ENCODE measurements around the gene HLA-DMA.
A peak's percentile ranks its signal among the peaks of the same experiment; 100 is the strongest.
"Not testable (repeated sequence)": the region's sequence is repeated elsewhere in the genome, so short reads cannot be mapped to it uniquely, and the experiment has no call there.

HLA-DMA gene

DNA sequence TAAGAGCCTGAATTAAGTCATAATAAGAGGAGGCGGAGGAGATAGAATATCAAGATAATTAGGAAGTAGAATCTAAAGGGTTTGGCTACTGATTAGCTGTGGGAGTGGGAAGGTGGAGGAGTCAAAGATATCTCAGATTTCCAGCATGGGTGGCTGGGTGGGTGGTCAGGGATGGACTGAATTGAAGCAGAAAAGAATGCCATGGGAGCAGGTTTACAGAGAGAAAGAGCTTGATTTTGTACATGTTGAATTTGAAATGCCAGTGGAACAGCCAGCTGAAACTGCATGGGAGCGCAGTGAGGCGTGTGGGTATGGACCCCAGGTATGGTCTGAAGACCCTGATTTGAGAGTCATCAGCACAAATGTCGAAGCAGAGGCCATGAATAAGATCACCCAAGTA lies 1.4 kb upstream of the HLA-DMA start:
- DNase-seq = no peak

DNA sequence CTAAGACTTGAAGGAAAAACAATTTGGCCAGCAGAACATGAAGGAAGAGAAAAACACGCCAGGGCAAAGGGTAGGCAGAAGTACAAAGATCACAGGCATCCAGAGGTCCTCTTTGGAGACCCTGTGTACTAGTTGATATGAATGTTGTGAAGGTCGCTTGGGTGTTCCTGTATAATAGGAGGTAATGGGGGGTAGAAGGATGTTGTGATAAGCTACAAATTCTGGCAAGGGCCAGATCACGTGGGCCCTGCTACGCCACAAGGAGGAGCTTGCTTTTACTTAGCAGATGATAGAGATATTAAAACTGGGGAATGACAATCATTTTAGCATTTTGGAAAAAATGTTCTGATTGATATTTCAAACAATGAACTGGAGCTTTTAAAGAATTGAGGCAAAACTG lies 878 bp upstream of the HLA-DMA start:
- no peak for DNase-seq

DNA sequence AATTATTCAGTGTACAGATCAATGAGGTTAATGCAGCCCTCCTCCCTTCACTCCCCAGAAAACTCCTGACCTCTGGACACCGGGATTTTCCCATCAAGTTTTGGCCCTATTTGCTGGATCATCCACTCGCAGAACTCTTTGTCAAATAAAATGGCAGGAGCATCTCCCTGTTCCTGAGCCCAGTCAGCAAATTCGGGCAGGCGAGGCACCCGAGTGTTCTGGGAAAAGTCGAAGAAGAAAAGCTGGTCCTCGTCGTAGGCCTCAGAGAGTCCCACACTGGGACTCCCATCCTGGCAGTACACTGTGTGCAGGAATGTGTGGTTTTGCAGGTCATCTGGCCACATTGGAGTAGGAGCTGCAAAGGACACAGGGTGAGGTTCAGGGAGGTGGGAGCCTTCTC lies 2.4 kb downstream of the HLA-DMA start:
- no peak for DNase-seq

DNA sequence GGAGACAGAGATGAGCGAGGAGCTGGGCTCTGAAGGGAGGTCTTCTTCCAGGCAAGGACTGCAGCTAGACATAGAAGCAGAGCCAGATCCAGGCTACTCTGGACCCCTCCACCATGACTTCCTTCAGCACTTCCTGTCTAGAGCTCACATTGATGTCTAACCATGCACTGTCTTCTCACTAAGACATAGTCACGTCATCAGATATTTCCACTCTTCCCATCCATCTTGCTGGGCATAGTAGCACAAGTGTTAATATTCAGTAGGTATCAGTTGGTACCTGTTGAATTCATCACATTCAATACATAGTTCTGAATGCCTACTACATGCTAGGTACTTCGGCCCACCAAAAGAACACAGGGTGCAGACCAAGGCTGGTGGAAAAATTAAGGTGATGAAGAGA lies 2.9 kb downstream of the HLA-DMA start:
- no peak for DNase-seq

DNA sequence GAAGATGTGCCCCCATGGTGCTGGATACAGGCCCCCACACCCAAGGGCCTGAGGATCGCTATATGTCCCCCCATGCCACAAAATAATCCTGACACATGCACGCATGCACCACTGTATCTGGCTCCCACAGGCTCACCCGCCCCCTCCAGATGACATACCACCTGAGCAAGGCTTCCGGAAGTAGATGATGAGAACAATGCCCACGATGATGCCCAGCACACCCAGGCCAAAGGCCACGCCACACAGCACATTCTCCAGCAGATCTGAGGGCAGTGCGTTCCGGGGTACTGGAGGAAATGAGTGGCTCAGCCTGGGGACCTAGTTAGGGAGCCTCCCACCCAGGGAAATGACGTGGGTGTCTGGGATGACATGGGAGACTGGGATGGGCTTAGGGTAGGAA lies 3.8 kb downstream of the HLA-DMA start:
- no peak for DNase-seq

DNA sequence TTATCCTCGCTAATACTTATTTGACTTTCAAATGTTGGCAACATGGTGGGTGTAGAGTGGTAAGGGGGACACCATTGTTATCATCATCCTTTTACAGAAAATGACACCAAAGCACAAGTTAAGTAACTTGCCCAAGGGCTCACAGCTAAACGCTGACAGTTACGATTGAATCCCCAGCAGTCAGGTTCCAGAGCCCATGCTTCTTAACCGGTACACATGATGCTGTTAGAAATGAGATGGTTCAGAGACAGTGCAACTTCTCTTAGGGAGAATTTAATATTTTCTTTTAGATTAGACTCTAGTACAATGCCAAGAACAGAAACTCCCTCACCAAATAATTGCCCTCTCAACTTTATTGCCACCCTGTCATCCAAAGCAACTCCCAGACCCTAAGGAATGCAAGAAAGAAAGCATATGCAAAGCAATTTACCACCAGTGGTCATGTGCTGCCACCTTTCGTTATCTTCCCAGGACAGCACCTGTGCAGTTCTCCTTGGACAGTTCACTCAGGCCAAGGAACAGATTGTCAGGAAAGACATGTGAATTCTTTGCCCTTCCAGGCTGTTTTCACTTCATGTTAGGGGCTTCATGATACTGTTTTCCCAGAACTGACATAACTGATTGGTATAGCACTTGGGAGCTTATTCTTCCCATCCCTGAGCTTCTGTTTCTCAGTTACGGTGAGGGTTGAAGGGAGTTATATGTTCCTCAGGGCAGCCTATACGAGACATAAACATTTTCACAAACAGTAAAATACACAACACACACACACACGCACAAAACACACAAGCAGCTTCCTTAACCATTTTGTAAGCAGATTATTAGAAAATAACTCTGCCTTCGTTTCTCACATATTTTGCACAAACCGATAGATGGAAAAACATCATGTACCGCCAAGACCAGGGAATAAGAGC lies 5.1 kb downstream of the HLA-DMA start:
- no peak for DNase-seq

DNA sequence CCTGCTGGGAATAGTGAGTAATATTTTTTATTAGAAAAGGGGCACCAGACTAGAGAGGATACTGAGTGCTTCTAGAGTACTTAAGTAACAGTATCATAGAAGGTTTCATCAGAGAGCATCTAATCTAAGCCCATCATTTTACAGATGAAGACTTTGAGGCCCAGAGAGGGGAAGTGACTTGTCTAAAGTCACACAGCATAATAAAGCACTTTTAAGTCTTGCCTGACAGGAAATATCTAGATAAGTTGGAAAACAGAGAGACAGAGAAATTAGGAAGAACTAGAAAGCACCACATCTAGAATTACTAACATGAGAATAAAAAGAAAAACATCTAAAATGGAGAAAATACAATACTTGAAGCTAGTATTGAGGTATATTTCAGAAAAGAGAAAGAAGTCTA lies 6.0 kb downstream of the HLA-DMA start:
- no peak for DNase-seq

DNA sequence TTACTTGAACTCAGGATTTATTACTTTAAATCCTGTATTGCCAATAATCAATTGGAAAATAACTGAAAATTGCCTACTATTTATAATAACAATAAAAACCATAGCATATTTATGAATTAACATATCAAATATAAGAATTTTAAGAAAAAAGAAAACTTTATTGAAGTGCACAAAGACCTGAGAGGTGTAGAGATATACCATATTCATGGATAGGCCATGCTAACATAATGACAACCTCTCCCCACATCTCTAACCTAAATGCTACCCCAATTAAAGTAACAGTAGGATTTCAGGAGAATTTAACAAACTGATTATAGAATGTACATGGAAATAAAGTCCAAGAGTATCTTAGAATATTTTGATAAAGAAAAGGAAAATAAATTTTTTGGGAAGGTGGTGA lies 6.9 kb downstream of the HLA-DMA start:
- DNase-seq = no peak

DNA sequence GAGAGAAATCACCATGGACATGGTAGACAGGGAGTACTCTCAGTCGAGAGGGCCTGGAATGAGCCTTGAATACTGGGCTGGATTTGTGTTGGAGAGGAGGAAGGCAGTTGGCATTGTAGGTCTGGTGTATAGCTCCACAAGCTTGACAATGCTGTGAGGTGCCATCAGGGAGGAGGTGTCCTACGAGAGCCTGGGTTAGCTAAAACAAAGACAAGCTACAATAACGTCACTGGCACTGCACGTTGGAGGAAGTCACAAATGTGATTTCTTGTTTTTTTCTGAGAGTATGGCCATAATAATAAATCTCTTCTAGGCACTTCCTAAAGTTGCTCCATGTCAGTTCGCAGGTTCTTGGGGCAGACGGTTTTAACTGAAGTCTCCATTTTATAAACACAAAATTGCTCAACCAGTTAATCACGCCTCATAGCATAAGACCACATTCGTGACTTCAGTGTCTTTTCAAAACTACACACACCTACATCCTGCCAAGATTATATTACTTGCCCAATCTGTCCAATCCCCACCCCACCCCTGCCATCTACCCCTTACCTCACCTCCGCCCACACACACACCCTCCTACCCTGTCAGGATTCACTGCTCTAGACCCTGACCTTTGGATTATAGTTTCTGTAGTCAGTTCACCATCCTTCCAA lies 7.7 kb downstream of the HLA-DMA start:
- DNase-seq = no peak

DNA sequence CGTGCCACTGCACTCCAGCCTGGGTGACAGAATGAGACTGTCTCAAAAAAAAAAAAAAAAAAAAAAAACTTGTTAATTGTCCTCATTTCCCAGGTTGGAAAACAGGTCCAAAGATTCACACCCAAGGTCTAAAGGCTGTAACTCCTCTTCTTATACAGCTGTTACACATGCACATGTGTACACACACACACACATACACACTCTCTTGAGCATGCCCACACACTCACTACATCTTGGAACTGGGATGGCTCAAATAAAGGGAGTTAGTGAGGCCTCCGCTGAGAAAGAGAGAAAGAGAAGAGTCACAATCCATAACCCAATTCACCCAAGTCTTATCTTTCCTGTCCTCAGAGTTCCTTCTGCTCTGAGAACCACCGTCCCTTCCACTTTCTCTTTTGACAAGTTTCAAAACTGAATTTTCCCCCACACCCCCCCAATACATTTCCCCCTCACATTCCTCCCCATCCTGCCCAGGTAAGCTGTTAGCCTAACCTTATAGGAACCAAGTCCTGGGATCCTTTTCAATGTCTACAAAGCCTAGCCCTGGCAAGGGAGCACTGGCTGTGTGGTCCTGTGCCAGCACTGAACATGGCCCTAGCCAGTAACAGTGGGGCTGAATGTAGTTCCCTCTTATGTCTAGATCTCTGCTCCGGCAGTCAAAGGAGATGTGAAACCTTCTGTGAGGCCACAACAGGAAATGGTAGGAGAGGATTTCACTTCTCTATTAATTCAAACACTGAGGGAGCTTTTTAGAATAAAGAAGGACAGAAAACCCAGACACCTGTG lies 8.8 kb downstream of the HLA-DMA start:
- DNase-seq = no peak

DNA sequence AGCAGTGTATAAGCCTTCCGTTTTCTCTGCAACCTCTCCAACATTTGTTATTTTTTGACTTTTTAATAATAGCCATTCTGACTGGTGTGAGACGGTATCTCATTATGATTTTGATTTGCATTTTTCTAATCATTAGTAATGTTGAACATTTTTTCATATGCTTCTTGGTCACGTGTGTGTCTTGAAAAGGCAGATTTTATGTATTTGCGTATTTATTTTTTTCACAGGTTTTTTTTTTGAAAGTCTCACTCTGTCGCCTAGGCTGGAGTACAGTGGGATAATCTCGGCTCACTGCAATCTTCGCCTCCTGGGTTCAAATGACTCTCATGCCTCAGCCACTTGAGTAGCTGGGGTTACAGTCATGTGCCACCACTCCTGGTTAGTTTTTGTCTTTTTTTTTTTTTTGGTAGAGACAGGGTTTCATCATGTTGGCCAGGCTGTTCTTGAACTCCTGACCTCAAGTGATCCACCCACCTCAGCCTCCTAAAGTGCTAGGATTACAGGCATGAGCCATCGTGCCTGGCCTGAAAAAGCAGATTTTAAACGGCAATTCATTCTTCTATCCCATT lies 10.3 kb downstream of the HLA-DMA start:
- not testable (repeated sequence) for DNase-seq

DNA sequence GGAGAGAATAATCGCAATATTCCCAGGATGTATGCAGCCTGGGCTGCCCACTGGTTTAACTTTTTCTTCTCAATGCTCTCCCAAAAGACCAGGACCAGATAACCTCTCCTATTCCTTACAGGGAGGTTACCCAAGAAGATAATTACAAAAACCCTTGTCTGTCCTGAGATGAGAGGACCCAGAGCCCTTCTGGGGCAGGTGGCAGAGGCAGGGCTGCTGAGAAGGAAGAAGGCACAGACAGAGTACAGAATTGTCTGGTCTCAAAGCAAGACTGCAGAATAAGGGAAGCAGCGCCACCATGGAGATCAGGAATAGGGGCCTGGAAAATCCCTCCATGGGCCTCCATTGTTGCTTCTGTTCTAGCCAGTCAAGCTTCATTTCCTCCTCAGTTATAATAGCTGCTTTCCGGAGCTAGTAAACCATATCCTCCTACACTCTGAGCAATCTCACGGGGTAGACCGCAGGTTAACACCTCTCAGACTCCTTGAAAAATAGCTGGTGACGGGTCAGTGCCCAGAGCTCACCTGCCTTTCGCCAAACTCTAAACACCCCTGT lies 11.6 kb downstream of the HLA-DMA start:
- DNase-seq = no peak

DNA sequence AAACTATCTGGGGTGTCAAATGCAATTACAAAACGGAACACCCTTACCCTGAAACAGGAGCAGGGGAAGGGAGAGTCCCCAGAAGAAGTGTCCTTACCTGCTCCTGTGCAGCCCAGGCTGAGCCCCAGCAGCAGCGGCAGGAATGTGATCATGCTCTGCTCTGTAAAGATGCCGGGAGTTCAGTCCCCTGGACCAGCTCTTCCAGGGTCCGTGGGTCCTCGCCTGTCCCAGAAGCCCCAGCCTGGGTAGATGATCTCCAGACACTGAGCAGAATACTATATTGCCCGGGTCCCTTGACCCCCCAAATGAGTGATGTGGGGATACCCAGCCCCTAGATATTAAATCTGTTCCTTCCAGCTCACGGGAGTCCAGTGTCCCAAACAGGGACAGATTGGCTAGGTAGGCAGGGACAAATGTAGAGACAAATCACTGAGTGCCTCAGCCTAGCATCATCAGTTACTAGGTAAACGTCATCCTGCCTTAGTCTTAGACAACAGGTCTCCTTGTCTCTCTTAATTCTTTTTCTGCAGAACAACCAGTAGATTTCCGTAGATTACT lies 12.2 kb downstream of the HLA-DMA start, which contains the start of gene HLA-DMB:
Gene HLA-DMB (minus strand): TSS at position 373 of the 558 bp plus-strand sequence. CDS start 221 bp downstream, at position 152.
- peak in 1 of 2 experiments; percentile 4 for DNase-seq

DNA sequence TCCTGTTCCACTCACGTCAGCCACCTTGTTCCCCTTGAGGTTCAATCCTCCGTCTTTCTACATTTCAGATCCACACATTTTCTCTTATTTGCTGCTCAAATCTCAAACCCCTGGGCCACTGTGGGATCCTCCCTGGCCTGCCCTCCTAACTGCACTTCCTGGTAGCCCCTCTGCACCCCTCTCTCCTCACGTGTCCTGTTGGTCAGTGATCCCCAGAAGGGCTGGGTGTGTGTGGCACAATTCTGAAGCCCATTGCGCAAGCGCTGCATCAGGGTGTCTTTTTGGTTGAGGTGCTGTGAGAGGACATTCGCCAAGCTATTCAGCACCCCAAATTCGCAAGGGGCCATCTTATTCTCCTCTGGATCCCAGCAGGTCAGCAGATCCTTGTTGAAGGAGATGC lies 14.4 kb downstream of the HLA-DMA start:
- DNase-seq = no peak

DNA sequence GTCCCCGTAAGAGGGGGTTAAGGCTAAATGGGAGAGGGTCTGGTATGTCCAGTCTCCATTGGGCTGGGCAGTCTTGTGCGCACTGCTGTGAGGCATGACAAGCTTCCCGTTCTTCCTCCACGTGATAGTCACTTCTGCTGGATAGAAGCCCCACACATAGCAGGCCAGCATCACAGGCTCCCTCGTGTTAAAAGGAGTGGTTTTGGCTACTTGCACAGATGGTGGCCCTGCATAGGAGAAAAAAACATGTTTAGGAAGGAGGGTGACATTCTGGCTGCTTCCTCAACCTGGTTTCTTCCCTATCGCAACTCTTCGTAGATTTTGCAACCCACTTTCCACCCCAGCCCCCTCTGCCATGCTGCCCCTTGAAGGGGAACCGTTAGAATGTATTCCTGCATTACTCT lies 15.7 kb downstream of the HLA-DMA start:
- no peak for DNase-seq

DNA sequence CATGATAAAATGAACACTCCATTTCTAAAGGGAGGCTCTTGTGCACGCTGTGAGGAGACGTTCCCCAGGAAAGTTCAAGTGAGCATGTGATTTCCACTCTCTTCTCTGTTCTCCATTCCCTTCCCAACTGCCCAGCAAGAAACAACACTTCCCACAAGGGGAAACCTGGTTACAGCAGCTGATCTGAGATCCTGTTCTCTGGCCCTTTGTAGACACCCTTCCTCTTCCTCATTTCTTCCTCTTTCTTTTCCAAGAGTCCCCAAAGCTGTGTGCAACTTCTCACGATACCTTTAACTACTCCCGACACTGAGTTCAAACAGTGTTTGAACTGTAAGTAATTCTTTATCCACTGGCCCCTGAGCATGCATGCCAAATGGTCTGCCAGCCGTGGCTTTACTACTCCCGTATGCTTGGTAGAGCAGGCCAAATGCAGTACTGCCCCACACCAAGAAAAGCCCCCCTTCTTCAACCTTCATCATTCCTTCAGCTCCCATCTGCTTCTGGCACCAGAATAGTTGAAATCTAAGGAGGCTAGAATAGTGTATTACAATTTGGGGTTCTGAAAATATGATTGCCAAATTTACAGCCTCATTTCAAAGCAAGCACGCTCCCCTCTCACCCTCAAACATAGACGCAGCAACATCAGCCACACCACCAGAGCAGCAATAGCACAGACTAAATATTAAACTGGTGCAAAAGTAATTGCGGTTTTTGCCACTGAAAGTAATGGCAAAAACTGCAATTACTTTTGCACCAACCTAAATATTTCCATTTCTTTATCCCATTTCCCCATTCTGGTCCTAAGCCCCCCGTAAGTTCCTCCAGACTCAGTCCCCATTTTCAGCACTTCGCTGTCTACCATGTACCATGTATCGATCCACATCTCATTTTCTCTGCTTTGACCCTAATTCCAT lies 16.4 kb downstream of the HLA-DMA start:
- no peak for DNase-seq

DNA sequence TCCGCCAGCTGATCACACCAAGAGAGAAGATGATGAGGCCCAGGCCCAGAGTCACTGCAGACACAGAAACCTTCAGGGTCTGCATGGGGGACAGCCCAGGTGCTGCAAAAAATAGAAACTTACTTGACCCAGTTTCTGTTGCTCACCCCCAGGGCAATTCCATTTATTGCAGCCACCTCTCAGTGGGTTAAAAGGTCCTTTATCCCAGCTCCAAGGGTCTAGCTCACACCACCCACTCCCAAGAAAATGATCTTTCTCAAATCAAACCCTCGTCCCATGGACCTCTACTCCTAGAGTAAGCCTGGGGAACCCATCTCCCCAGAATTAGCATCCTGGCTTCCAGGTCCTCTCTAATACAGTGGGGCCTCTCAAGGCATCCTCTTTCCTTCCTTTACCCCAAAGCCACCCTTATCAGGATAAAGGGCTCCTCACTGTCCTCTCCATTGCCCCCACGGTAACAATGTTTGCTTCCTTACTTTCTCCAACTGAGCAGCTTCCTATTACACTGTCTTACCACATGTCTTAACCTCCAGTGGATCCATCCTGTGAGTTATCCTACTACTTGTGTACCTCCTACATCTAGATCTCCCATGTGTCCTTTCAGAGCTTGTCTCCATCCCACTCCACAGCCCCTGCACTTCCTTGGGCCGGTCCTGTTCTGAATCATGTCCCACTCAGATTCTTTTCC lies 17.2 kb downstream of the HLA-DMA start:
- DNase-seq = no peak

DNA sequence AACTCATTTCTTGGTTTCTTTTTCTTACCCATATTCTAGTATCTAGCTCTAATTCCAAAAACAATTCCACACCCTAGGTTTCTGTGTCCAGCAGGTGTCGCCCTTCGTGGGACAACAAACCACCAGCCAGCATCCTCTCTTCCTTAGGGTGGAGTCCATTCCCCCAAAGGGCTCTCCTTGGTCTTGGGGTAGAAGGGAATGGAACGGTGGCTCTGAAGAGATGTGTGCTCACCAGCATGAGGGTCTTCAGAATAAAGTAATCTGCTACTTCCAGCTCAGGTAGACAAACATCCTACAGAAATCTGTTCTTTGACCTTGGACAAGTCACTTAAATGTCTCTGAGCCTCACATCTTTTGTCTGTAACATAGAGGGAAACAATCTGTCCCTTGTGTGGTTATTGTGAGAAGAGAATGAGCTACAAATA lies 19.2 kb downstream of the HLA-DMA start:
- DNase-seq = peak; percentile 8 to 17

DNA sequence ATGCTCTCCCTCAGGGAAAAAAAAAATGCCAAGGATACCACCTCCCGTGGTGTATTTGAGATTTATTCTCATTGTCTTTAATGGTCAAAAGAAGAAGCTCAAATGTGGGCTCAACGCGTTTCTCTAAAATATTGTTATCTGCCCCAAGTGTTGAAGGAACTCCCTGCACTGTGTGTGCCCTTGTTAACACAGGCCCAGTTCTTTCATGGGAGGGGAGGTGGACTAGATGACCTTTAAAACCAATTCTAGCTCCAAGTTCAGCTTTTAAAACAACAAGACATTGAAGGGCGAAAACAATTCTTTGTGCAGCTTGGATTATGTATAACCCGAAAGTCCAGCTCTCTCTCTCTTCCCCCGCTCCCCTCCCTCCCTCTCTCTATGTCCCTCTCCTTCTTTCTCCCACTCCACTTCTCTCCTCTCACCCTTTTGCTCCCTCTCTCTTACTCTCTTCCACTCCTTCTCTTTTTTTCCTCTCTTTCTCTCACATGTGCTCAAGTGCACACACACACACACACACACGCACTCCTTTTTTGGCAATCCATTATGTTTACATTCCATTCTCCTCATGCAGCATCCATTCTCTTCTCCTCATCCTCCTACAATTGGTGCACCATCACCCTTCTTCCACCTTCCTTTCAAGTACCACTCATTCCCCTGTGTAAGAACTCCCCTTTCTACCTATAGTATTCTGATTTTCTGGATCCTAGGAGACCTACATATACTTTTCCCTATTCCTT lies 20.6 kb downstream of the HLA-DMA start:
- no peak for DNase-seq

DNA sequence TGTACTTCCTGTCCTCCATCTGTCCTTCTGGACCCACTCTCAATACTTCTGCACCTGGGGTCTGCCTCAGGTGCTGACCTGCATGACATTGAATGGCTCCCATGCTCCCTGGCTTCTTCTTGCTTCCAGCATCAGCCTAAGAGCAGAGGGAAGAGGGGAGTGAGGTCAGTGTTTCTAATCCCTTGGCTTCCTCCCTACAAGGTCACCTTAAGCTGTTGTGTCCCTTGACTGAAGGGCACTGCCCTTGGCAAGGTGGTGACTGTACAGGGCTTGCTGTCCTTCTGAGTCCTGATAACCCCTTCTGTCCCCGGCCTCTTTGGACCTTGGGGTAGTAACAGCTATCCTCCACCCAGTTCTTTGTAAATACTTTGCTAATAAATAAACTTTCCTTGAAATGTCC lies 21.7 kb downstream of the HLA-DMA start:
- no peak for DNase-seq

All from cerebellar nuclear complex (tissue), 1 donor.